Measurements from ENCODE around the gene DSCAM.

GRCh38 chr21:39971956-39972355 lies 875.0 kb downstream of the DSCAM start:
- no peak for TF ChIP-seq EZH2 (IDR thresholded peaks at IDR 0.05; ENCODE audit: low read length, missing control alignments)
- TF ChIP-seq, protein P1, sequence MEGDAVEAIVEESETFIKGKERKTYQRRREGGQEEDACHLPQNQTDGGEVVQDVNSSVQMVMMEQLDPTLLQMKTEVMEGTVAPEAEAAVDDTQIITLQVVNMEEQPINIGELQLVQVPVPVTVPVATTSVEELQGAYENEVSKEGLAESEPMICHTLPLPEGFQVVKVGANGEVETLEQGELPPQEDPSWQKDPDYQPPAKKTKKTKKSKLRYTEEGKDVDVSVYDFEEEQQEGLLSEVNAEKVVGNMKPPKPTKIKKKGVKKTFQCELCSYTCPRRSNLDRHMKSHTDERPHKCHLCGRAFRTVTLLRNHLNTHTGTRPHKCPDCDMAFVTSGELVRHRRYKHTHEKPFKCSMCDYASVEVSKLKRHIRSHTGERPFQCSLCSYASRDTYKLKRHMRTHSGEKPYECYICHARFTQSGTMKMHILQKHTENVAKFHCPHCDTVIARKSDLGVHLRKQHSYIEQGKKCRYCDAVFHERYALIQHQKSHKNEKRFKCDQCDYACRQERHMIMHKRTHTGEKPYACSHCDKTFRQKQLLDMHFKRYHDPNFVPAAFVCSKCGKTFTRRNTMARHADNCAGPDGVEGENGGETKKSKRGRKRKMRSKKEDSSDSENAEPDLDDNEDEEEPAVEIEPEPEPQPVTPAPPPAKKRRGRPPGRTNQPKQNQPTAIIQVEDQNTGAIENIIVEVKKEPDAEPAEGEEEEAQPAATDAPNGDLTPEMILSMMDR (conservative IDR thresholded peaks at IDR 0.05 in 1 of 2, IDR thresholded peaks at IDR 0.05 in 1 of 2; ENCODE audit: low read depth in 1 of 2, low read length in 2 of 2) = no peak
